HepG2 (cell line): ENCODE measurements around the gene SH3GLB2. TPM values are rescaled to one million over a fixed set of nuclear protein-coding genes. Genes with fewer than 3 reads are reported as not detected.

Source experiments
- ATAC-seq: fragments of 200-7000 bp; cut with Tn5 transposase; 3 replicates; pipeline ENCODE4 v1.9.1; 2020; ENCODE audit warnings: mild to moderate bottlenecking, moderate library complexity
- BruUV-seq: library from RNA; stranded (reverse); fragments of 400-500 nt; replicated peaks from 2 replicates; lab custom pipeline; 2021; lab: Mats Ljungman, UMichigan
- CTCF ChIA-PET: fragments of 300-600 bp; formaldehyde crosslinking; extraction: SDS; loops from one replicate; lab custom pipeline; 2021; ENCODE audit warnings: low total read pairs, inconsistent platforms, low intra/inter-chr PET ratio; lab: Yijun Ruan, JAX
- POLR2A ChIA-PET: fragments of 350-600 bp; sonication (Branson Sonifier 250); formaldehyde crosslinking; loops from one replicate; lab custom pipeline; 2020; ENCODE audit warnings: antibody characterized with exemption, inconsistent platforms; lab: Yijun Ruan, JAX
- DNase-seq: peaks from one replicate; pipeline ENCODE4 v3.0.0-alpha.2; 2015; ENCODE audit warnings: low spot score
- FAIRE-seq: peaks from 3 replicates; lab custom pipeline; 2011; peaks lifted over from hg19 to GRCh38; lab: Jason Lieb, UNC
- H2AFZ ChIP-seq: one replicate; pipeline ENCODE4 v1.6.1; 2011; ENCODE audit warnings: low read length, inconsistent platforms
- H3K27ac ChIP-seq: fragments of 300-600 bp; 3 replicates; pipeline ENCODE4 v1.8.0; 2011; ENCODE audit warnings: mixed run types, mild to moderate bottlenecking, mixed read lengths, low read length, inconsistent platforms; ENCODE audit not compliant: insufficient read depth; ENCODE audit errors: extremely low read length
- H3K27me3 ChIP-seq, 2 experiments: fragments of 200-600 bp in 1 of 2; 2 replicates in 1 of 2; 3 replicates in 1 of 2; pipeline versions ENCODE4 v1.6.0 to v1.8.0; 2011; ENCODE audit warnings: low read length in 2 of 2, mild to moderate bottlenecking in 2 of 2, moderate library complexity in 2 of 2, inconsistent platforms in 1 of 2; ENCODE audit not compliant: insufficient read depth in 2 of 2, control insufficient read depth in 1 of 2
- H3K36me3 ChIP-seq, 2 experiments: fragments of 200-600 bp in 1 of 2; replicated peaks in 1 of 2; 2 replicates in 1 of 2; 3 replicates in 1 of 2; pipeline versions ENCODE4 v1.5.1 to v1.8.0; 2011; ENCODE audit warnings: low read length in 2 of 2, inconsistent platforms in 1 of 2; ENCODE audit not compliant: insufficient read depth in 2 of 2, control insufficient read depth in 1 of 2
- H3K4me1 ChIP-seq: 2 replicates; pipeline ENCODE4 v1.5.1; 2012; ENCODE audit warnings: low read length, inconsistent platforms; ENCODE audit not compliant: insufficient read depth
- H3K4me2 ChIP-seq: 2 replicates; pipeline ENCODE4 v1.6.0; 2011; ENCODE audit warnings: low read depth, low read length, inconsistent platforms
- H3K4me3 ChIP-seq, 3 experiments: fragments of 200-600 bp in 1 of 3; sonication (generic), shearing (Covaris generic) in 1 of 3; replicated peaks in 1 of 3; 2 replicates each; pipeline ENCODE4 v1.5.1; 2011 to 2016; ENCODE audit warnings: low read length in 3 of 3, inconsistent platforms in 2 of 3, low read depth in 2 of 3, mild to moderate bottlenecking in 2 of 3, control low read depth in 1 of 3, mixed read lengths in 1 of 3; ENCODE audit not compliant: insufficient read depth in 1 of 3
- H3K79me2 ChIP-seq: one replicate; pipeline ENCODE4 v1.6.1; 2011; ENCODE audit warnings: low read length, inconsistent platforms; ENCODE audit not compliant: insufficient read depth
- H3K9ac ChIP-seq: 2 replicates; pipeline ENCODE4 v1.6.0; 2011; ENCODE audit warnings: mild to moderate bottlenecking, low read depth, low read length, inconsistent platforms; ENCODE audit not compliant: insufficient read depth
- H3K9me3 ChIP-seq: 2 replicates; pipeline ENCODE4 v1.5.1; 2012; ENCODE audit warnings: mild to moderate bottlenecking, low read length
- H4K20me1 ChIP-seq: 2 replicates; pipeline ENCODE4 v1.6.0; 2011; ENCODE audit warnings: inconsistent platforms, mild to moderate bottlenecking, low read length, moderate library complexity; ENCODE audit not compliant: insufficient read depth
- CBX2 ChIP-seq, 2 experiments: fragments of 200-600 bp in 1 of 2; sonication (generic); formaldehyde crosslinking in 1 of 2; IDR thresholded peaks; 2 replicates each; pipeline versions ENCODE4 v1.7.0 to v1.8.1; 2018 to 2022; ENCODE audit warnings: low read depth in 2 of 2, low read length in 1 of 2, mild to moderate bottlenecking in 1 of 2, missing genetic modification reagents in 1 of 2
- KAT8 ChIP-seq: IDR thresholded peaks from 2 replicates; pipeline ENCODE4 v1.6.1; 2016; ENCODE audit warnings: missing genetic modification reagents, missing compliant biosample characterization
- MEF2D ChIP-seq: sonication (generic); formaldehyde crosslinking; IDR thresholded peaks from 2 replicates; pipeline ENCODE4 v1.5.1; 2020; ENCODE audit warnings: mild to moderate bottlenecking, missing genetic modification reagents
- SCMH1 ChIP-seq: sonication (generic); formaldehyde crosslinking; IDR thresholded peaks from 2 replicates; pipeline ENCODE4 v1.9.0; 2021; ENCODE audit warnings: missing genetic modification reagents, mild to moderate bottlenecking, borderline replicate concordance
- SOX6 ChIP-seq, 2 experiments: fragments of 450-650 bp in 1 of 2; sonication (generic) in 1 of 2; formaldehyde crosslinking in 1 of 2; IDR thresholded peaks; 2 replicates each; pipeline versions ENCODE4 v1.4.0 to v1.6.1; 2017 to 2020; ENCODE audit warnings: antibody characterized with exemption in 1 of 2, mild to moderate bottlenecking in 1 of 2, missing genetic modification reagents in 1 of 2
- SRY ChIP-seq: sonication (generic); formaldehyde crosslinking; IDR thresholded peaks from 2 replicates; pipeline ENCODE4 v1.8.0; 2022; ENCODE audit warnings: mild to moderate bottlenecking, missing genetic modification reagents
- TEAD3 ChIP-seq: optimal IDR thresholded peaks from 2 replicates; pipeline ENCODE3; 2016; ENCODE audit warnings: borderline replicate concordance
- ZMYM3 ChIP-seq: sonication (generic); formaldehyde crosslinking; IDR thresholded peaks from 2 replicates; pipeline ENCODE4 v1.5.1; 2020; ENCODE audit warnings: mild to moderate bottlenecking, missing genetic modification reagents
- ZNF207 ChIP-seq: fragments of 450-650 bp; IDR thresholded peaks from 2 replicates; pipeline ENCODE4 v1.6.1; 2016; ENCODE audit warnings: antibody characterized with exemption, borderline replicate concordance
- ZNF383 ChIP-seq: sonication (generic); formaldehyde crosslinking; IDR thresholded peaks from 2 replicates; pipeline ENCODE4 v1.4.0; 2020; ENCODE audit warnings: missing genetic modification reagents, mild to moderate bottlenecking, borderline replicate concordance
- ZZZ3 ChIP-seq: sonication (generic); formaldehyde crosslinking; IDR thresholded peaks from 2 replicates; pipeline ENCODE4 v1.4.0; 2020; ENCODE audit warnings: missing genetic modification reagents, mild to moderate bottlenecking, borderline replicate concordance
- WGBS: methylation state at CpG from one replicate; pipeline ENCODE4 v1.1.6; 2017; ENCODE audit warnings: low lambda C conversion rate; 5-methylcytosine and 5-hydroxymethylcytosine counted together
- in situ Hi-C: cut with HindIII; loops from 2 replicates; pipeline ENCODE4 v1.10.0; 2017; ENCODE audit warnings: low pct_unique_long_range_greater_than_20kb; ENCODE audit not compliant: extremely low pct_ligation_motif_present
- intact Hi-C: fragments of 100-400 bp; cut with micrococcal nuclease; formaldehyde crosslinking; loops from one replicate; pipeline ENCODE4 v1.10.0; 2022; ENCODE audit not compliant: unreplicated experiment
- polyA plus RNA-seq, 8 experiments: library from polyadenylated mRNA; depleted of rRNA in 3 of 8; stranded (reverse) in 7 of 8; unstranded in 1 of 8; fragments of >200 nt; fragmentation: Illumina TruSeq in 4 of 8; extraction: Trizol in 4 of 8; gene quantifications; 2 replicates each; pipeline versions ENCODE4 v1.2.1 to v1.2.3, GENCODE V29; 2011 to 2016; ENCODE audit warnings: low read depth in 4 of 8, missing spikeins in 1 of 8, mixed read lengths in 1 of 8; ENCODE audit not compliant: insufficient read depth in 1 of 8
- total RNA-seq, 5 experiments: library from RNA; depleted of rRNA; stranded (reverse); fragments of >200 nt; fragmentation: Illumina TruSeq; extraction: Trizol; gene quantifications; 2 replicates each; pipeline ENCODE4 v1.2.3, GENCODE V29; 2016; ENCODE audit warnings: low read depth in 1 of 5
- TF ChIP-seq, protein P1 (sequence below): sonication (generic); formaldehyde crosslinking; IDR thresholded peaks from 2 replicates; pipeline ENCODE4 v1.5.0; 2020; ENCODE audit warnings: mild to moderate bottlenecking, missing genetic modification reagents
- TF ChIP-seq, protein P2 (sequence below): sonication (generic); formaldehyde crosslinking; IDR thresholded peaks from 2 replicates; pipeline ENCODE4 v1.5.0; 2020; ENCODE audit warnings: missing genetic modification reagents, mild to moderate bottlenecking, borderline replicate concordance
- TF ChIP-seq, protein P3 (sequence below): sonication (generic); formaldehyde crosslinking; IDR thresholded peaks from 2 replicates; pipeline ENCODE4 v1.4.0; 2020; ENCODE audit warnings: missing genetic modification reagents, low read depth, mild to moderate bottlenecking, borderline replicate concordance

Gene SH3GLB2
- total and polyA plus RNA-seq, 2 of the 13 experiments (the other 11 are each of a cell fraction or from before 2014, with no cell fraction given): 24.0 to 40.6 TPM

DNA sequence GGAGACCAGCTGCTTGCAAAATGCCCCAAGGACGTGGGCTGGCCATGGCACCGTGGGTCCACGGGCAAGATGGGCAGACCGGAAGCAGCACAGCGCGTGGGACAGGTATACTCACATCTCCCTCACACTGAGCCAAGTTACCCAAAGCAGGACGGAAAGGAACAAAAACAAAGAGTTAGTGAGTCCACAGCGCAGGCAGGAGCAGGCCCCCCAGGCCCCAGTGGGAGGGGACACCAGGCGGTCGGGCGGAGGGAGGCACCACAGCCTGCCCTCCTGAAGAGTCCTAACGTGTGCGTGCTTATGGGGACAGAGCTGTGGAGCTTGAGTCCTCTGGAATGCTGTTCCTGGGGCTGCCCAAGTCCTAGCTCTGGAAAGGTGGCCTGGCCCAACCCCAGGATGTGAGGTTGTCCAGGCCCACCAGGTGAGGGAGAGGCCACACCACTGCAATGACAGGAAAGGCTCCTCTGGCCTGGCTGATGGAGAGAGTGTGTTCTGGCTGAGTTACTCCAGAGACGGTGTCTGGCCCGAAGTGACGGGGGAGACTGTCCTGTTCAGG lies 15.2 kb downstream of the SH3GLB2 start:
- Histone ChIP-seq H3K27ac (no peak overlapping the region), H3K36me3 (peaks cover 10 to 21% of the 10 kb centered on the region in 2 experiments; a peak in 4 of 5 replicates), H3K4me2 (no peak overlapping the region), H3K4me1 (no peaks in the 10 kb centered on the region), H4K20me1 (no peaks in the 10 kb centered on the region), H3K79me2 (no peaks in the 10 kb centered on the region), H3K9me3 (no peaks in the 10 kb centered on the region), H2AFZ (no peak overlapping the region), H3K9ac (no peak overlapping the region), H3K4me3 (no peak overlapping the region), H3K27me3 (no peaks in the 10 kb centered on the region)
- POLR2A ChIA-PET: no interaction called here
- intact Hi-C loops: no loop called here
- no TSS peak for BruUV-seq
- 96% methylated on average over 16 of the region's 16 CpGs for WGBS
- CTCF ChIA-PET: no interaction called here
- in situ Hi-C loops: no loop called here
- DNase-seq (no peak), FAIRE-seq (no peak), ATAC-seq (no peak)
- TF ChIP-seq KAT8 (CRISPR knock-in tag) (no peak), SRY (CRISPR knock-in tag) (no peak), TEAD3 (CRISPR knock-in tag) (no peak), ZNF207 (no peak), SOX6 (IDR thresholded peaks at IDR 0.05) (no peak), SOX6 (CRISPR knock-in tag; IDR thresholded peaks at IDR 0.05) (no peak), MEF2D (CRISPR knock-in tag) (no peak), ZNF383 (CRISPR knock-in tag) (no peak)

DNA sequence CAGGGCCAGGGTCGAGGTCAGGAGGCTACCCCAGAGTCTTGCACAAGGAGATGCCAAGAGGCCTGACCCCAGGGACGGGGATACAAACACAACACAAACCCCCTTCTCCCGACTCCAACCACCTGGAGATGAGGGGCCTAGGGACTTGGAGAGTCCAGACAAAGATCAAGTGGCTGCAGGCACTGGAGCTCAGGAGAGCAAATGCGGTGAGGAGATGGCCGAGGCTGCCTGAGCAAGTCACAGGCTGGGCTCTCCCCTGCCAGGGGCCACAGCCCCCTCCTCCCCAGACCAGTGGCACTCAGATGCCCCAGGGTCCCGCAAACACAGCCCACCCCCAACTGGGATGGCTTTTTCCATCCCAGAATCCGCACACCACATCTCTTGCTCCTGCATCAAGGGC lies 15.8 kb downstream of the SH3GLB2 start:
- no peak for FAIRE-seq
- no TSS peak for BruUV-seq
- Histone ChIP-seq H3K4me1 (no peaks in the 10 kb centered on the region), H3K4me2 (no peak overlapping the region), H3K36me3 (peaks cover 12 to 28% of the 10 kb centered on the region in 2 experiments; a peak in 4 of 5 replicates), H3K27ac (no peak overlapping the region), H2AFZ (no peak overlapping the region), H3K4me3 (no peak overlapping the region), H4K20me1 (no peaks in the 10 kb centered on the region), H3K79me2 (no peaks in the 10 kb centered on the region), H3K9me3 (no peaks in the 10 kb centered on the region), H3K9ac (no peak overlapping the region), H3K27me3 (no peaks in the 10 kb centered on the region)
- no peak for ATAC-seq
- ChIA-PET POLR2A (no interaction called here), CTCF (no interaction called here)
- WGBS: 84% methylated on average over 4 of the region's 7 CpGs
- DNase-seq: no peak
- in situ Hi-C loops: no loop called here
- intact Hi-C loops: no loop called here
- TF ChIP-seq, protein P1, sequence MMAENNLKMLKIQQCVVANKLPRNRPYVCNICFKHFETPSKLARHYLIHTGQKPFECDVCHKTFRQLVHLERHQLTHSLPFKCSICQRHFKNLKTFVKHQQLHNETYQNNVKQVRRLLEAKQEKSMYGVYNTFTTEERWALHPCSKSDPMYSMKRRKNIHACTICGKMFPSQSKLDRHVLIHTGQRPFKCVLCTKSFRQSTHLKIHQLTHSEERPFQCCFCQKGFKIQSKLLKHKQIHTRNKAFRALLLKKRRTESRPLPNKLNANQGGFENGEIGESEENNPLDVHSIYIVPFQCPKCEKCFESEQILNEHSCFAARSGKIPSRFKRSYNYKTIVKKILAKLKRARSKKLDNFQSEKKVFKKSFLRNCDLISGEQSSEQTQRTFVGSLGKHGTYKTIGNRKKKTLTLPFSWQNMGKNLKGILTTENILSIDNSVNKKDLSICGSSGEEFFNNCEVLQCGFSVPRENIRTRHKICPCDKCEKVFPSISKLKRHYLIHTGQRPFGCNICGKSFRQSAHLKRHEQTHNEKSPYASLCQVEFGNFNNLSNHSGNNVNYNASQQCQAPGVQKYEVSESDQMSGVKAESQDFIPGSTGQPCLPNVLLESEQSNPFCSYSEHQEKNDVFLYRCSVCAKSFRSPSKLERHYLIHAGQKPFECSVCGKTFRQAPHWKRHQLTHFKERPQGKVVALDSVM (CRISPR knock-in tag): no peak
- TF ChIP-seq, protein P2, sequence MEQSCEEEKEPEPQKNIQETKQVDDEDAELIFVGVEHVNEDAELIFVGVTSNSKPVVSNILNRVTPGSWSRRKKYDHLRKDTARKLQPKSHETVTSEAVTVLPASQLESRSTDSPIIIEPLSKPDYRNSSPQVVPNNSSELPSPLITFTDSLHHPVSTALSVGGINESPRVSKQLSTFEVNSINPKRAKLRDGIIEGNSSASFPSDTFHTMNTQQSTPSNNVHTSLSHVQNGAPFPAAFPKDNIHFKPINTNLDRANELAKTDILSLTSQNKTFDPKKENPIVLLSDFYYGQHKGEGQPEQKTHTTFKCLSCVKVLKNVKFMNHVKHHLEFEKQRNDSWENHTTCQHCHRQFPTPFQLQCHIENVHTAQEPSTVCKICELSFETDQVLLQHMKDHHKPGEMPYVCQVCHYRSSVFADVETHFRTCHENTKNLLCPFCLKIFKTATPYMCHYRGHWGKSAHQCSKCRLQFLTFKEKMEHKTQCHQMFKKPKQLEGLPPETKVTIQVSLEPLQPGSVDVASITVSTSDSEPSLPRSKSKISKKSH (CRISPR knock-in tag): no peak
- TF ChIP-seq ZMYM3 (CRISPR knock-in tag) (no peak), ZZZ3 (no peak), SCMH1 (CRISPR knock-in tag) (no peak), CBX2 (IDR thresholded peaks at IDR 0.05; ENCODE audit: low read depth, low read length) (no peak), CBX2 (CRISPR knock-in tag; IDR thresholded peaks at IDR 0.05; ENCODE audit: low read depth) (no peak)
- TF ChIP-seq, protein P3, sequence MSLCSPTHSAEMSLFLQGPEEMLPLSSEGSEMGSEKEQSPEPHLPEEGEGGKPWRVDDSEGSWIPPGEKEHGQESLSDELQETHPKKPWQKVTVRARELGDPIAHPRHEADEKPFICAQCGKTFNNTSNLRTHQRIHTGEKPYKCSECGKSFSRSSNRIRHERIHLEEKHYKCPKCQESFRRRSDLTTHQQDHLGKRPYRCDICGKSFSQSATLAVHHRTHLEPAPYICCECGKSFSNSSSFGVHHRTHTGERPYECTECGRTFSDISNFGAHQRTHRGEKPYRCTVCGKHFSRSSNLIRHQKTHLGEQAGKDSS (CRISPR knock-in tag): no peak
